Activated naive CD4-positive, alpha-beta T cell treated with anti-CD3 and anti-CD28 coated beads, Interleukin-2, amount 10 ng/mL, durations not matched to agents 7 days and 5 days (primary cell): ENCODE data around the gene WDR37.
"Not testable (repeated sequence)": the region's sequence is repeated elsewhere in the genome, so short reads cannot be mapped to it uniquely, and the experiment has no call there.

Experiments used
- CTCF ChIA-PET: fragments of 350-600 bp; sonication (Branson Sonifier 250); formaldehyde crosslinking; loops from one replicate; lab custom pipeline; 2021; ENCODE audit warnings: antibody characterized with exemption; lab: Charles Lee
- DNase-seq: peaks from one replicate; pipeline ENCODE4 v3.0.0-alpha.2; 2020
- H3K27ac Mint-ChIP-seq: one replicate; pipeline ENCODE4 v1.8.0; 2021; ENCODE audit warnings: mild to moderate bottlenecking, moderate library complexity, mixed read lengths
- H3K27me3 Mint-ChIP-seq: one replicate; pipeline ENCODE4 v1.8.0; 2021; ENCODE audit warnings: mild to moderate bottlenecking, mixed read lengths
- H3K36me3 Mint-ChIP-seq: one replicate; pipeline ENCODE4 v1.8.0; 2021; ENCODE audit warnings: mixed read lengths
- H3K4me1 Mint-ChIP-seq: one replicate; pipeline ENCODE4 v1.8.0; 2021; ENCODE audit warnings: mixed read lengths
- H3K4me3 Mint-ChIP-seq: one replicate; pipeline ENCODE4 v1.8.0; 2021; ENCODE audit warnings: mild to moderate bottlenecking, moderate library complexity, mixed read lengths
- H3K9me3 Mint-ChIP-seq: one replicate; pipeline ENCODE4 v1.8.0; 2021; ENCODE audit warnings: mixed read lengths

The WDR37 gene

GRCh38 chr10:1153251-1153763, 97.1 kb downstream of the WDR37 start:
- no peak for DNase-seq
- Mint-ChIP-seq H3K4me3 (no peak overlapping the region), H3K4me1 (peaks cover 11% of the 10 kb centered on the region), H3K27me3 (peaks cover 22% of the 10 kb centered on the region), H3K27ac (peak overlapping the region; percentile 20), H3K9me3 (no peaks in the 10 kb centered on the region), H3K36me3 (no peaks in the 10 kb centered on the region)
- CTCF ChIA-PET = no interaction called here

- peaks cover 11% of the 10 kb centered on the region for H3K4me1 Mint-ChIP-seq
- DNase-seq = no peak
- H3K36me3 Mint-ChIP-seq = no peaks in the 10 kb centered on the region
- no peaks in the 10 kb centered on the region for H3K9me3 Mint-ChIP-seq
- H3K27me3 Mint-ChIP-seq = peaks cover 24% of the 10 kb centered on the region
- peak overlapping the region; percentile 20 for H3K27ac Mint-ChIP-seq
- CTCF ChIA-PET = no interaction called here
- H3K4me3 Mint-ChIP-seq = no peak overlapping the region
These were observed 97.7 kb downstream of the WDR37 start for GRCh38 chr10:1153805-1154351.

- no peak for DNase-seq
- CTCF ChIA-PET = no interaction called here
- Mint-ChIP-seq H3K4me3 (no peak overlapping the region), H3K27ac (no peak overlapping the region), H3K27me3 (peaks cover 24% of the 10 kb centered on the region), H3K4me1 (peaks cover 6% of the 10 kb centered on the region), H3K9me3 (no peaks in the 10 kb centered on the region), H3K36me3 (no peaks in the 10 kb centered on the region)
These were observed 98.5 kb downstream of the WDR37 start for GRCh38 chr10:1154531-1155295.

- no peak overlapping the region for H3K4me3 Mint-ChIP-seq
- H3K36me3 Mint-ChIP-seq = no peaks in the 10 kb centered on the region
- CTCF ChIA-PET = no interaction called here
- no peak overlapping the region for H3K27ac Mint-ChIP-seq
- H3K9me3 Mint-ChIP-seq = no peaks in the 10 kb centered on the region
- DNase-seq = no peak
- H3K27me3 Mint-ChIP-seq = peaks cover 22% of the 10 kb centered on the region
- H3K4me1 Mint-ChIP-seq = peaks cover 4% of the 10 kb centered on the region
These were observed 99.8 kb downstream of the WDR37 start for GRCh38 chr10:1155791-1156615.

GRCh38 chr10:1156616-1156886, 100.4 kb downstream of the WDR37 start:
- H3K27me3 Mint-ChIP-seq = peaks cover 22% of the 10 kb centered on the region
- peaks cover 4% of the 10 kb centered on the region for H3K4me1 Mint-ChIP-seq
- H3K9me3 Mint-ChIP-seq = no peaks in the 10 kb centered on the region
- H3K27ac Mint-ChIP-seq = no peak overlapping the region
- DNase-seq = no peak
- H3K4me3 Mint-ChIP-seq = no peak overlapping the region
- no peaks in the 10 kb centered on the region for H3K36me3 Mint-ChIP-seq
- CTCF ChIA-PET = no interaction called here

DNA sequence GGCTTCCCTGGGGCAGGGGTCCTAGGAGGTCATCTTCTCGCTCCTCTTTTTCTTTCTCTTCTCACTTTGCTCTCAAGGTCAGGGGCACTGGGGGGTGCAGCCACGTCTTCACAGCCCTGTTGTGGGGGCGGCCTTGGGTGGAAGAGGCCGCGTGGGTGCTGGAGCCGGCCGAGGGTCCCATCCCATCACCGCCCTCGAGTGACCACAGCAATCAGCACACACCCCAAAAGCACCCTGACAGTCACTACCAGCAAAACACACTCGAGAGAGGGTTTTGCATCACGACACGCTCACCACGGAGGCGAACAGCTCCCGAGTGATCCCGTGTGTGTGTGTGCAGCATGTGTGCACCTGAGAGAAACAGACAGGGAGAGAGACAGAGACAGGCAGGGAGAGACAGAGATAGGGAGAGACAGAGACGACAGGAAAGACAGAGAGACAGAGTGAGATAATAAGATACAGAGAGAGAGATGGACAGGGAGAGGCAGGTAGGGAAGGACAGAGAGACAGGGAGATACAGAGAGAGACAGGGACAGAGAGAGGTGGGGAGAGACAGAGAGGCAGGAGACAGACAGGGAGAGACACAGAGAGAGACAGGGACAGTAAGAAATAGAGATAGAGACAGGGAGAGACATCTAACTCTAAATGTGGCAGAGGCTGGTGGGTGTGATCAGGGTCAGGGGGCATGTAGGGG, 100.9 kb downstream of the WDR37 start:
- Mint-ChIP-seq H3K4me3 (no peak overlapping the region), H3K27me3 (peaks cover 22% of the 10 kb centered on the region), H3K4me1 (peaks cover 4% of the 10 kb centered on the region), H3K9me3 (no peaks in the 10 kb centered on the region), H3K27ac (no peak overlapping the region), H3K36me3 (no peaks in the 10 kb centered on the region)
- no peak for DNase-seq
- CTCF ChIA-PET = no interaction called here

- no peaks in the 10 kb centered on the region for H3K9me3 Mint-ChIP-seq
- H3K4me1 Mint-ChIP-seq = peaks cover 4% of the 10 kb centered on the region
- CTCF ChIA-PET = no interaction called here
- H3K36me3 Mint-ChIP-seq = no peaks in the 10 kb centered on the region
- peaks cover 26% of the 10 kb centered on the region for H3K27me3 Mint-ChIP-seq
- H3K4me3 Mint-ChIP-seq = no peak overlapping the region
- no peak overlapping the region for H3K27ac Mint-ChIP-seq
- no peak for DNase-seq
These were observed 101.4 kb downstream of the WDR37 start for GRCh38 chr10:1157615-1157933.

DNA sequence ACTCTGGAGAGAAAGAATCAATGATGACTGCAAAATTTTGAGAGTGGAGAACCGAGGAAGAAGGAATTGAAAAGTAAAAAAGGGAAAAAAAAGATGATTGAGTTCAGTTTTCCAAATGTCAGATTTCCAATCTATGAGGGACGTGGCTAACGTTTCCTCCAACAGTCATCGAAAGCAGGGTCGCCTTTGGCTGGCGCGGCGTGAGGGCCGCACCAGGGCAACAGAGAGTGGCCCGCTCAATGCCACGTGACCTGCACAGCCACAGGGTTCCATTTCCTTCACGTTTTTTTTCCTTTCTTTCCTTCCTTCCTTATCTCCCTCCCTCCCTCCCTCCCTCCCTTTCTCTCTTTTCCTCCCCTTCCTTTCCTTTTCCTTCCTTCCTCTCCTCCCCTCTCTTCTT, 101.9 kb downstream of the WDR37 start:
- Mint-ChIP-seq H3K9me3 (no peaks in the 10 kb centered on the region), H3K36me3 (no peaks in the 10 kb centered on the region), H3K27ac (no peak overlapping the region), H3K4me1 (peaks cover 4% of the 10 kb centered on the region), H3K4me3 (no peak overlapping the region), H3K27me3 (peaks cover 29% of the 10 kb centered on the region)
- DNase-seq = no peak
- CTCF ChIA-PET = no interaction called here

GRCh38 chr10:1158536-1158935, 102.4 kb downstream of the WDR37 start:
- peaks cover 32% of the 10 kb centered on the region for H3K27me3 Mint-ChIP-seq
- H3K9me3 Mint-ChIP-seq, H3K4me3 Mint-ChIP-seq, H3K36me3 Mint-ChIP-seq, H3K27ac Mint-ChIP-seq, H3K4me1 Mint-ChIP-seq, CTCF ChIA-PET, DNase-seq: not testable (repeated sequence)

GRCh38 chr10:1159131-1160061, 103.2 kb downstream of the WDR37 start:
- Mint-ChIP-seq H3K4me1 (no peaks in the 10 kb centered on the region), H3K27me3 (peaks cover 29% of the 10 kb centered on the region), H3K4me3 (no peak overlapping the region), H3K36me3 (no peaks in the 10 kb centered on the region), H3K27ac (no peak overlapping the region), H3K9me3 (no peaks in the 10 kb centered on the region)
- DNase-seq = no peak
- CTCF ChIA-PET = no interaction called here

GRCh38 chr10:1160561-1161314, 104.6 kb downstream of the WDR37 start:
- Mint-ChIP-seq H3K27ac (no peak overlapping the region), H3K4me1 (no peaks in the 10 kb centered on the region), H3K4me3 (no peak overlapping the region), H3K9me3 (no peaks in the 10 kb centered on the region), H3K27me3 (peaks cover 24% of the 10 kb centered on the region), H3K36me3 (no peaks in the 10 kb centered on the region)
- no peak for DNase-seq
- CTCF ChIA-PET = no interaction called here

DNA sequence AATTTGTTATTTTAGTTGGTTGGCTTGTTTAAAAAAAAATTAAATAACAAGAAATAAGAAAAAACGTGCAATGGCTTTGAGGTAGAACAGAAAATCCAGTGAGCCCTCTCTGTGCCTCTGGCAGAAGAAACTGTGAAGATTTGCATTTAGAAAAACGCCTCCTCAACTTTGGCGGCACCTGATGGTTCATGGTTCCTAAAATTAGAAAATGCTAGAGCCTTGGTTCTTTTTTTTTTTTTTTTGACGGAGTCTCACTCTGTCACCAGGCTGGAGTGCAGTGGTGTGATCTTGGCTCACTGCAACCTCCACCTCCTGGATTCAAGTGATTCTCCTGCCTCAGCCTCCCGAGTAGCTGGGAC, 105.1 kb downstream of the WDR37 start:
- H3K27ac Mint-ChIP-seq = not testable (repeated sequence)

More for the DNA sequence above, 105.1 kb downstream of the WDR37 start:
- H3K9me3 Mint-ChIP-seq, H3K36me3 Mint-ChIP-seq, H3K4me1 Mint-ChIP-seq, DNase-seq, H3K4me3 Mint-ChIP-seq, CTCF ChIA-PET: not testable (repeated sequence)
- peaks cover 24% of the 10 kb centered on the region for H3K27me3 Mint-ChIP-seq
